GM21360 (cell line): ENCODE results near the gene IL22.

Source experiments
- ATAC-seq: cut with Tn5 transposase; IDR thresholded peaks from one replicate; pipeline ENCODE4 v1.9.1; 2021; ENCODE audit warnings: mild to moderate bottlenecking, moderate library complexity; ENCODE audit not compliant: unreplicated experiment

The IL22 gene, protein sequence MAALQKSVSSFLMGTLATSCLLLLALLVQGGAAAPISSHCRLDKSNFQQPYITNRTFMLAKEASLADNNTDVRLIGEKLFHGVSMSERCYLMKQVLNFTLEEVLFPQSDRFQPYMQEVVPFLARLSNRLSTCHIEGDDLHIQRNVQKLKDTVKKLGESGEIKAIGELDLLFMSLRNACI

DNA sequence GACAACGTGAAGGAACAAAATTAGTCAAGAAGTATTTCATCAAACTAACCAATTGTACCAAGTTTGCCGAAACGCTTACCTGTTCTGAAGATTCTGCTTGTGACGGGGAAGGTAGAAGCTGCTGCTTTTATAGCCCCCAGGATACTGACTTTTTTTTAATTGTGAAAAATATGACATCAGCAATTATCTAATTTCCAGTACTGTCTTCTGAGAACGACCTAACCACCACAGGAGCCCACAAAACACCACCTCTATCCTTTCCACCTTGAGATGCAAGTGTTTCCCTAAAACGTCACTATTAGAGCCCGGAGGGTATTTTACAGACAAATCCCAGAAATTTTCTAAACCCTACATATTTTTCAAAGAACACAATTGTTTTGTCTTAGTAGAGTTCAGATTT lies at the start of gene IL22:
Gene IL22, minus strand, starts transcription at position 101 of the 400 bp plus-strand sequence. CDS start 156 bp downstream, outside the sequence.
- ATAC-seq = no peak

DNA sequence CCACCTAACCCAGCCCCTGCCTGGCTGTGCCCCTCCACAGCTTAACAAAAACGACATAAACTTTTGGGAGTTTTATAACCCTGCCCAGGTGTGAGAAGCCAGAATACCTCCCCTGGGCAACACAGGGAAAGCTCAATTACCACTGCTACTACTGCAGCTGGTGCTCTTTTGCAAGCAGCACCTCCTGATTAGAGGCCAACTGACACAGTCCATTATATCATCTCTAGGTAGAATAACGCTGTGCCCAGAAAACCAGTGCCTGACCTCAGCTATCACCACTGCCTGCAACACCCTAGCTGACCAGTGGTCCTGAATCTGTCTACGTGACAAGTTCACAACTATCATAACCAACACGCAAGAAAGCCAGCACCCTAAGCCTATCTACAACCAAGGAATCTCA lies 44.5 kb upstream of the IL22 start:
- ATAC-seq = no peak

DNA sequence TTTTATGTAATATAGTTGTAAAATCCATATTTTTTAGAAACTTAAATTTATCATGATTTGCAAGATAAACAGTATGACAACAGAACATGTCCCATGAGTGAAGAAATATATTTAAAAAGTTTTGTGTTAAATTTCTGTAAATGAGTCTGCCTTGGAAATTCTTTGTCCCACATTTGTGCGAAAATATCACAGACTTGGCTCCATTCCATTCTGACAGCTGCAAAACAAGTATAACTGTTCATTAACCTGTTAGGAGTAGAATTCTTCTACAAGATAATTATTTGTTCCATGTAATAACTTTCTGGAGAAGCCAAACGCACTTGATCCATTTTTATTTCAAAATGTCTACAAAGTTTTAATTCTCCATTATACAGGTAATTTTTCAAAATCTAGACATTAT lies 40.8 kb upstream of the IL22 start:
- ATAC-seq = no peak

DNA sequence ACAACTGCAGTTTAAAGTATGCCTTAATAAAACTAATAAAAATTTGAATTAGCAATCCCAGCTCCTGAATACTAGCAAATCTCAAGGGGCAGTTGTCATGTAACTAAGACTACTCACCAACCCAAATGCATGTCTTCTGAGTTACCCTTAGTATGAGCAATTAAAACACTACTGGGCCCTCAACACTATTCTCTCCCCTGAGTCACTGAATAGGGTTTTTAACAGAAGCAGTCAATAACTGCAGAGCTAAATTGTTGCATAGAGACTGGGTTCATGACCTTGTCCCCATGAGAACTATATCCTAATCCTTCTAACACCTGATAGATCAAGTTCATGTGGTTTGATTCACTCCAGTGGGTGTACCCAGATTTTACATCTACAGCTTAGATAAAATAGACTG lies 39.9 kb upstream of the IL22 start:
- no peak for ATAC-seq

DNA sequence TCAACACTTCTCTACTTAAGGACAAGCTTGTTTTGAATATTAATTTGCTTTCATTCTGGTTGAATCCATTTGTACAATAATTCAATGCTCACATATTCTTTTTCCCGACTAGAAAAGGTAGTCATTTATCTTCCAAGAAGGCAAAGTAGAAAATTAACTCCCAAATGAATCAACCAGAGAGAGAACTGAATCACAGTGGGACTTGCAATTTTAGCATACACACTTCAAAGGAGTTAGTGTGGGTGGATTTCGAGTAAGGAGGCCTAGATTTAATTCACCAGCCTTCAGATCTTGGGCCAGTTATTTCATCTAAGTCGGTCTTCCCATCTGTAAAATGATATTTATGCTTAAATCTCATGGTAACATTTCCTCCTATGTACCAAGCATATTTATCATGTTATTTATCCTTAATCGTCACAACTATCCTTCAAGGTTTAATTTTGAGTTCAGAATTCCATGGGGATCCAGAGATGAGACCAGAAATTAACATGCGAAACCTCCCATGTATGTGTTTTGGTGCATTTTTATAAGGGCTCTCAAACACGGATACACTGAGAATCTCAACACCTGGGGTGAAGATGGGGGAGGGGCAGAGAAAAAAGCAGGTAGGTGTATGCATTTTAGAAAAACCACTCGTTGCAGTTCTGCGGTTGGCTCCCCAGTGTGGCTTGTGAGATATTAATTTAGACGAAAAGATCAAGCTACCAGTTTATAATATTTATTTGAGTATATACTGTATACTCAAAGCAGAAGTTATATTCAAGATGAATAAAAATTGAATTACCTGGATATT lies 38.9 kb upstream of the IL22 start:
- no peak for ATAC-seq

DNA sequence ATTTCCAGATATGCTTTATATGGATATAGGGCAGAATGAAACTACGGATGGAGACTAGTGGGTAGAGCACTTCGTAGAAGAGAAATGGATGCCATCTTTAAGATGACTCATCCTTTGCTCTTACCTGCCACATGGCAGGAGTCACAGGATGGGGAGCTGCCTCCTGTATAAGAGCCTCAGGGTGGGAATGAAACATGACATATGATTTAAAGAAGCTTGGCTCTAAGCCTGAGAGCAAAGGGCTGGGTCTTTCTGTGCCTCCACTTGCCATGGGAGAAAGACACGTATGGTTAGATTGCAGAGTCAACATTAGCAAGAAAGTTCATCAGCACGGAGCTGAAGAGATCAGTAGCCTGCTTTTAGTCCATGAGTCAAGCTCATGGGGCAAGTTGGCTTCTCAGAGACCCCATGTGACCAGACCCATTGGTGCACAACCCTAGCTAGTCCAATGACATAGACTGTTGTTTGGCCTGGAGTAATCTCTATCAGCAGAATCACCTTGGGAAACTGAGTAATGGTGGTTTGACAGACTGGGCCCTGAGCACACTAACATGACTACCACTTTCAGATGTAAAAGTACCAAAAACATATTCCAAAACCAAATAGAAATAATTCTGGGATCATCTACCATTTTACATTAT lies 38.1 kb upstream of the IL22 start:
- no peak for ATAC-seq

DNA sequence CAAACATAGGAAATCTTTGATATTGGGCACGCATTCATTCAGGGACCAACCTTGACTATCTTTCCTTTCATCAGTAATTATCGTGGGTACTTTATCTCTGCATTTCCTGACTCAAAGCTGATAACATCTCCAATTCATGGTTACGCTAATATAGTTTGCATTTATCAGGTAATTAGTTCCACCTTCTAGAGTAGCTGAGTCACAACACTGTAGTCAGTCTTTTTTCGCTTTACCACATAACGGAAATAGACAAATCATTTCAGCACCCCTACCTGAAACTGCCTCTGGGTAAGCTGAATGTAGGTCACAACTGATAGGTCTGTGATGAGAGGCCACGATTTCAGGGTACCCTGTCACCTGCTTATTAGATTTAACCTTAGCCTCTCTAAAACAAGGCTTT lies 36.7 kb upstream of the IL22 start:
- ATAC-seq = no peak

DNA sequence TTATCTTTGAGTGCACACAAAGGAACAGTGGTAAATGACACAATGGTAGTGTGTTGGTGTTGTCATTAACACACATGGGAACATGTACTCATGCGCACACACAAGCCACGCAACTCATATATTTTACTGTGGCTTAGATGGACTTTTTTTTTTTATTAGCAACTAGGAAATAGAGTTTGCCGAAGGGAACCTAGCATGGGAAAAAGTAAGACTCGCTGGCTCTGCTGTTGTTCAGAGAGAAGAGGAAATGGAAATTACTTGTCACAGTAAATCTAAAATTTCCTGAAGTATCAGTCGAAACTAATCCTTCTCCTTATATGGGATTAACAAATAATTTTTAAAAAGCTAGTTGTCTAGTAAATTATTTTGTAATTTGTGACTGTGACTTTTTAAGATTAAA lies 33.7 kb upstream of the IL22 start:
- no peak for ATAC-seq

DNA sequence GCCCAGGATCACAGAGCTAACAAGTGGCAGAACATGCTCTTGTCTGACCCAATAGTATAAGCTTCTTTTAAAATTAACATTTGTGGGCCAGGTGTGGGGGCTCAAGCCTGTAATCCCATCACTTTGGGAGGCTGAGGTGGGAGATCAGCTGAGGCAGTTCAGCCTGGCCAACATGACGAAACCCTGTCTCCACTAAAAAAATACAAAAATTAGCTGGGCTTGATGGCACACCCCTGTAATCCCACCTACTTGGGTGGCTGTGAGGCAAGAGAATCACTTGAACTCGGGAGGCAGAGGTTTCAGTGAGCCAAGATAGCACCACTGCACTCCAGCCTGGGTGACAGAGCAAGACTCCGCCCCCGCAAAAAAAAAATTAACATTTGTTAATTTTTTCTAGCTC lies 33.0 kb upstream of the IL22 start:
- ATAC-seq = no peak

DNA sequence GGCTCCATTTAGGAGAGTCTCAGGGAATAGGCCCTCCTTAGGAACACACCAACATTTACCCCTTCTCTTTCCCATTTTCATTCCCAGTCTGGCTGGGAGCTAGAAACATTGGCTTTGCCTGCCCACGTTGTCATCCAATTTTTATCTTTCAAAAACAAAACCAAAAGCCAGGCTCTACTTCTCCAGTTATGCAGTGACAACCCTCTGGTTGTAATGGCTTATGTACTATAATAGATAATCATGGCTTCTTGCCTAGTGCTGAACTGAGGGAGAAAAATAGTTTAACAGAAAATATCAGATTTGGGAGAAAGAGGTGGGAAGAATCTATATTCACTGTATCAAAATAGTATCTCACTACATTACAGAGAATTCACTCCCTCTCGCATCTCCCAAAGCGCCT lies 32.1 kb upstream of the IL22 start:
- ATAC-seq = no peak

DNA sequence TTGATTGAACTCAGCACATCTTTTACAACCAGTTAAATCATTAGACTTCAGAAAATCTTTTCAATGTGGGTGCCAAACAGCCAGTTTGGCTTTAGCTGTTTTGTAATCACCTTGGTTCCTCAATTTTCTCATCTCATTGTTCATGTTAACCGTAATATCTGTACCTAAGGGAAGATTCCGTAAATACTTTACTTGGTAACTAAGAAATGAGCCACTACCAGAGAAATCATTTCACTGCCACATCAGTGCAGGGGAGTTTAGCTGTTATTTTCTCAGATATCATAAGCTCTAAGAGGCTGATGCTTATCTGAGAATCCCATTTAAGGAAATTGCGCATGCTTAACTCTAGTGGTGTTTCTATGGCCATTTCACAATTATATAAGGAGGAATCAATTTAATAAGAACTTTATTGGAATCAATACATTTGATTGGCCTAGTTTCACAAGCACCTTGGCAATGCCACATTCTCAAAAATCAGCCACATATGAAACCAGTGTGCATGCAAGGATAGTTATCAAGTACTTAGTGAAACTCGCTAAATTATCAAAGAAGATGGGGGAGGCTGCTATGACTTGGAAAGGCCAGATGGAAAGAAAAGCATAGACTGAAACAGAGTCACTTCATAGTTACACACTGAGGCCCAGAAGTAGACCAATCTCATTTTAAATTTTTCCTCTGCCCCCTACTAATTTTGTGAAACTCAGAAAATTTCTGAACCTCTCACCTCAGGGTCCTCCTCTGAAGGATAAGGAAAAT lies 28.1 kb upstream of the IL22 start:
- ATAC-seq = no peak

DNA sequence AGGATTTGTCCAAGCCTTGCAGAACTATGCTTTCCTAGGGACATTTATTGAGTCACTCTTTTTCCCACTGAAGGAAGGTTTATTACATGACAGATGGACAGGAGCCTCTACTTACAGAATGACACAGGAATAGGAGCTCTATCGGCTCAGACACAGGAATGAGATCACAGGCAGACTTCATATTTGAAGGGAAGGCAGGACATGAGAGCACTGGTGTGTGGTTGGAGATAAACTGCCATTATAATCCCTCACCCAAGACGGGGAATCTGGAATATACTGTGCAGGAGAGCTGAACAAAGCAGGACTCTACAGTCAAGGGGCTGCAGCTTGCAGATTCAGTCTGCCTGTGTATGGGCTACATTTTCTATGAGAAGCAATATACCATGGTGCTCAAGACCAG lies 26.8 kb upstream of the IL22 start:
- ATAC-seq = no peak

DNA sequence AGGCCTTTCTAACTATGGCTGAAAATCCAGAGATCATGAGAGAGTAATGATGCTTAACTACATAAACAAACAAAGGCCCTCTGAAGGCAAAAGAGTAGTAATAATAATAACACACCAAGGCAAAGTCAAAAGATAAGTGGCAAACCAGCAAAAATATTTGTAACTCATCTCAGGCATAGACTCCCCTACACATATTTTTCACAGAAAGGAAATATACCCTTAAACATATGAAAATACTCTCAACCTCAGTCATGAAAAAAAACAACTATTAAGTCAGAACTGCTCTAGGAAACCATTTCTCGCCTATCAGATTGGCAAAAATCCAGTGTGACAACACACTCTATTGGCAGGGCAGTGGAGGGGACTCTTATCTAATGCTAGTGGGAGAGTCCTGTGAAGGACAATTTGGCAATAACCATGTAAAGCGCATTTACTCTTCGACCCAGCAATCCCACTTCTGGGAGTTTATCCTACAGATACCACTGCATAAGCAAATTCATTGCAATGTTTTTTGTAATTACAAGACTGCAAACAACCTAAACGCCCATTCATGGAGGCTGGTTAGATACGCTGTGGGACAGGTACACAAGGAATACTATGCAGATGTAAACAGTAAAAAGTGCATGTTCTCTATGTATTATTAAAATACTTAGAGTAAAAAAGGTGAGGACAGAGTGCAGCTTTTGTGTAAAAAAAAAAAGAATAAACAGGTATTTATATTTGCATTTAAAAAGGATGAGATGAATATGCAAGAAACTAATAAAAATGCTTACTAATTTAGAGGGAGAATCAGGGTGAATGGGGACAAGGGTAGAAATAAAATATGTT lies 26.0 kb upstream of the IL22 start:
- ATAC-seq = no peak

DNA sequence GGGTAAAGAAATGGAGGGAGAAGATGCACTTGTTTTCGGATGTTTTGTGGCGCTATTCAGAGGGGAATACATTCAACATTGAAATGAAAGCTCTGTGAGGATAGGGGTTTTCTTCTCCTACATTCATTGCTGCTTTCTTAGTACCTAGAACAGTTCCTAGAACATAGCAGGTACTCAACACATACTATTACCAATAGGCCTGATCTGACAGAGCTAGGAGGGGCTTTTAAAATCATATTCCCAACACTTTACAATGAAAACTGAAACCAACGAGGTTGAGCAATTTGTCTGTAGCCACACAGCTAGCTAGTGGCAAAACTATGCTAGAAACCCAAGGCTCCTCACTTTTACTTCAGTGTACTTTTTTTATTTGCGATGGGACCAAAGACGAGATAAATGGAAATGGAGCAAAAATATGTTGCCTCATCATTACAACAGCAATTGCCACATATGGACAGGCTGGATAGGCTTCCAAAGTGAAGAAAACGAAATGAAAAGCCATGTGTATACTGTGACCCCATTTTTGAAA lies 23.1 kb upstream of the IL22 start:
- no peak for ATAC-seq

DNA sequence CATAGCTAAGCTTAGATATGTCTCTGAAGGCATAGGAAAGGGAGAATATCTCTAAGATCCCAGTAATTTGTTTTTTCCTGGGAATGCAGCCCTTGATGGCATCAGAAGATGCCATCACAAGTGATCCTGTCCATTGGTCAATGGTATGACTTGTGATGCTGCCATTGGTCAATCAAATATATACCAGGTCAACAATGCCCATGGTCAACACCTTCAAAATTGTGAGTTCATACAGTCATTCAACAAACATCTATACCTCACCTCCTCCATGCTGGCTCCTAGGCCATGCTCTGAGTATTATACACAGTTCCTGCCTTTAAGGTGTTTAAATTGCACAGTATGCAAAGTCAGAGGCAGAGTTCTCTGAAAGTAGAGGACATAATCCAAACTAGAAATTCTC lies 19.3 kb upstream of the IL22 start:
- ATAC-seq = no peak

DNA sequence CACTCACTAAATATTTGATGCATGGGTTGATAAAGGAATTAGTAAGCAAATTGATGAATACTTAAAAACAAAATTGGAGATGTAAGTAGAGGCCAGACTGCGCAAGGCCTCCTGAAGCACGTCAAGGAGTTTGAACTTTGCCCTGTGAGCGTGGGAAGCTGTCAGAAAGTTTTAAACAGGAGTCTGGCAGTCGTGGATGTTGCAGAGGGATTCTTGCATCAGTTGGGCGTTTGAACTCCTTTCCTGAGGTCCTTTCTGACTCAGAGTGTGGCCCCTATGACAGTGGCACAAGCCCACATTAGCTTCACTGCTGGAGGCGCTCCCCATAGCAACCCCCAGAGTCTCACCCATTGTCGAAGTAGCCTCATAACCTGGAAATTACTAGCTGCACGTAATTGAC lies 17.9 kb upstream of the IL22 start:
- ATAC-seq = no peak

DNA sequence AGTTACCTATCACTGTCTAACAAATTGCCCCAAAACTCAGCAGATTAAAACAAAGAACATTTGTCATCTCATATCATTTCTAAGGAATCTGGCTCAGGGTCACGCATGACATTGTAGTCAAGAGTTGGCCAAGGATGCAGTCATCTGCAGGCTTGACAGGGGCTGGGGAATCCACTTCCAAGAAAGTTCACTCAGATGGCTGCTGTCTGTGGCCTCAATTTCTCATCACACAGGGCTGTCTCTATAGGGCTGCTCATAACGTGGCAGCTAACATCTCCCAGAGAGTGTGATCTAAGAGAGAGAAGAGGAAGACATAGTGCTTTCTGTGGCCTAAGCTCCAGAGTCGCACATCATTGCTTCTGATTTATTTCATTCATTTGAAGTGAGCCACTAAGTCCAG lies 17.0 kb upstream of the IL22 start:
- no peak for ATAC-seq

DNA sequence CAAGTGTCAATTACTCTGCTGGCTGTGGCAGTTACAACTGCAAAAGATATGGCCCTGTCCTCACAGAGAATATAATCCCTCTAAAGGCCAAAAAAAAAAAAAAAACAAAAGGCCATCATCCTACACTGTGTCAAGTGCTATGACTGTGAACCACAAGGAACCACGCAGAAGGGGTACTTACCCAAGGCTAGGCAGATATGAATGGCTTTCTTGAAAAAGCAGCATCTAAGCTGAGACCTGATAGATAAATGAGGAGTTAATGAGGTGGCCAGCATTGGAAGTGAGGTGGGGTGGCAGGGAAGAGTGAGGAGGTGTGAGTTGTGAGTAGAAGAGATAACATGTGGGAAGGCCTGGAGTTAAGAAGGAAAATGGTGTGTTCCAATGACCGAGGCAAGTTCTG lies 16.4 kb upstream of the IL22 start:
- no peak for ATAC-seq

DNA sequence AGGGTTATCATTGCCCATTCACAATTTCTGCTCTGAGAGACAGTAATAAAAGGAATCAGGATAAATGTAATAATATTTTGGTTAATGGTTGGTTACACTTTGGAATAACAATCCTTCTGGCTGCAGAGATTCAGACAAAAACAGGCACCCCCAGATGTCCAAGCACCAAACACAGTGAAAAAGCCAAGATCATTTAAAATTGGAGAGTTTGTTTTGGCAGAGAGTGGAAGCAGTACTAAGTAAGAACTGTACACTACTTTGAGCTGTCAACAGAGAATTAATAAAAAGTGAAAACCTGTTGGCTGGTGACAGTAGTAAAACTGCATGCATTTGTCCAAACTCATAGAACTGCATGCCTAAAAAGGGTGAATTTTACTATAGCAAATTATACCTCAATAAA lies 15.6 kb upstream of the IL22 start:
- ATAC-seq = no peak

DNA sequence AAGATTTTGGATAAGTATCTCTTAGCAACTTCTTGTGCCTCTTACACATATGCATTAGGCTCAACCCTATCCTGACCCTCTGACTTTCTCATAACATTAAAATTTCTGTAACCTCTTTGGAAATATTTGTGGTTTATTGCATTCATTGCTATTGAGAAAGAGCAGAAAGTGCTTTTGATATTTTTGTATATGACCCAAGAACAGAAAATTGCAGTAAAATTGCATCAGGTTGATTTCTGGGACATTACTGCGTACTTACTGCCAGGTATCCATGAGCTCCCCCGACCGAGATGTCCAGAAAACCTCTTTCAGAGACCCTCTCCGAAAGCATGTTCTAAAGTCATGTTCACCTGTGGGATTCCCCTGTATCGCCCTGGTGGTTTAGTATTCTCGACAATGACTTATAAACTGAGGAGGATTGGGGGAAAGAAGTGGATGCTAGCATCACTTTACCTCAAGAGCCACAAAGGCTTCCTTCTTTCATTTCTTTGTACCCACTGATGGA lies 14.5 kb upstream of the IL22 start:
- no peak for ATAC-seq
